Tibial artery (tissue), 4 donors: ENCODE results near the gene MINK1.
"Not testable (repeated sequence)": the region's sequence is repeated elsewhere in the genome, so short reads cannot be mapped to it uniquely, and the experiment has no call there.

ENCODE experiments used
- DNase-seq, 2 donors: peaks; one replicate each; pipeline ENCODE4 v3.0.0-alpha.2; 2019
- H3K27ac ChIP-seq, 2 donors: fragments of 200-600 bp; sonication (generic) in 1 of 2; 1 replicate in 1 of 2; 2 replicates in 1 of 2; pipeline ENCODE4 v1.5.1; 2018 to 2019; ENCODE audit warnings: mild to moderate bottlenecking in 1 of 2
- H3K27me3 ChIP-seq, 2 donors: fragments of 200-600 bp; sonication (generic) in 1 of 2; one replicate each; pipeline versions ENCODE4 v1.5.1 to v1.6.0; 2016 to 2019
- H3K36me3 ChIP-seq, 3 donors: fragments of 200-600 bp; sonication (generic) in 2 of 3; one replicate each; pipeline ENCODE4 v1.5.1; 2016 to 2019; ENCODE audit warnings: mild to moderate bottlenecking in 2 of 3
- H3K4me1 ChIP-seq, 4 donors: fragments of 200-600 bp; sonication (generic) in 2 of 4; 1 replicate in 3 of 4; 2 replicates in 1 of 4; pipeline ENCODE4 v1.5.1; 2016 to 2019
- H3K4me3 ChIP-seq, 2 donors: fragments of 200-600 bp; sonication (generic) in 1 of 2; 1 replicate in 1 of 2; 2 replicates in 1 of 2; pipeline ENCODE4 v1.5.1; 2018 to 2019; ENCODE audit warnings: mild to moderate bottlenecking in 2 of 2
- H3K9me3 ChIP-seq, 3 donors: fragments of 200-600 bp; sonication (generic) in 1 of 3; one replicate each; pipeline ENCODE4 v1.5.1; 2016 to 2019
- CTCF ChIP-seq, 2 experiments: fragments of 200-600 bp in 1 of 2; fragments of 450-650 bp in 1 of 2; IDR thresholded peaks; one replicate each; pipeline ENCODE4 v1.5.1; 2017 to 2019; ENCODE audit warnings: antibody characterized with exemption in 2 of 2, mild to moderate bottlenecking in 1 of 2, moderate library complexity in 1 of 2
- intact Hi-C: fragments of 100-400 bp; cut with DNase I; formaldehyde crosslinking; loops from one replicate; pipeline ENCODE4 v1.15.0; 2023; ENCODE audit warnings: low total_unique reads

MINK1 gene

DNA sequence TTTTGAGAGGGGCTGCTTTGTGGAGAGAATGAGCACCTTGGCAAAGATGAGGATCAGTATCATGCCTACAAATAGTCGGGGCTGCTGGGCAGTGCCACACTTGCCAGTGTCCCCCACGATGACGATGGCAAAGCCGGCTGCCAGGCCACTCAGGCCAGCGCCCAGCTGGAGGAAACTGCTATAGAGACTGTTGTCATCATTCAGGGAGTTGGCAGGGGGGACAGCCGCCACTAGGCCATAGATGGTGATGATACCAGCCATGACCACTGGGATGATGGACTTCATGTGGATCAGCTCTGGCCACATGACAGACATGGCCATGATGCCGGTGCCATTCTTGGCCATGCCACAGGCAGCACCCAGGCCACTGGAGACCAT lies 23.8 kb downstream of the MINK1 start:
- Histone ChIP-seq H3K27ac (no peak overlapping the region), H3K4me3 (no peak overlapping the region), H3K27me3 (no peaks in the 10 kb centered on the region), H3K9me3 (no peaks in the 10 kb centered on the region), H3K36me3 (peaks cover 0 to 12% (median 4%) of the 10 kb centered on the region in 3 donors), H3K4me1 (peaks cover 0 to 40% (median 10%) of the 10 kb centered on the region in 4 donors)
- no peak for DNase-seq
- intact Hi-C loops: no loop called here
- no peak for TF ChIP-seq CTCF (IDR thresholded peaks at IDR 0.05)

DNA sequence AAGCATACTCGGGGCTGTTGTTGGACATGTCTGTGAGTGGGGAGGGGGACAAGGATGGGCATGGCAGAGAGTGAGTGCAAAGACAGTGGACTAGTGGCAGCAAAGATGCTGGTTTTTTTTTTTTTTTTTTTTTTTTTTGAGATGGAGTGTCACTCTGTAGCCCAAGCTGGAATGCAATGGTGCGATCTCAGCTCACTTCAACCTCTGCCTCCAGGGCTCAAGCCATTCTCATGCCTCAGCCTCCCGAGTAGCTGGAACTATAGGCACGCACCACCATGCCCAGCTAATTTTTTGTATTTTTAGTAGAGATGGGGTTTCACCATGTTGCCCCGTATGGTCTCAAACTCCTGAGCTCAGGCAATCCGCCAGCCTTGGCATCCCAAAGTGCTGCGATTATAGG lies 24.2 kb downstream of the MINK1 start:
- Histone ChIP-seq H3K4me1 (peaks cover 0 to 37% (median 10%) of the 10 kb centered on the region in 4 donors), H3K36me3 (peaks cover 0 to 12% (median 4%) of the 10 kb centered on the region in 3 donors)
- H3K27ac ChIP-seq, intact Hi-C loops, H3K9me3 ChIP-seq, H3K4me3 ChIP-seq, H3K27me3 ChIP-seq, DNase-seq: not testable (repeated sequence)

DNA sequence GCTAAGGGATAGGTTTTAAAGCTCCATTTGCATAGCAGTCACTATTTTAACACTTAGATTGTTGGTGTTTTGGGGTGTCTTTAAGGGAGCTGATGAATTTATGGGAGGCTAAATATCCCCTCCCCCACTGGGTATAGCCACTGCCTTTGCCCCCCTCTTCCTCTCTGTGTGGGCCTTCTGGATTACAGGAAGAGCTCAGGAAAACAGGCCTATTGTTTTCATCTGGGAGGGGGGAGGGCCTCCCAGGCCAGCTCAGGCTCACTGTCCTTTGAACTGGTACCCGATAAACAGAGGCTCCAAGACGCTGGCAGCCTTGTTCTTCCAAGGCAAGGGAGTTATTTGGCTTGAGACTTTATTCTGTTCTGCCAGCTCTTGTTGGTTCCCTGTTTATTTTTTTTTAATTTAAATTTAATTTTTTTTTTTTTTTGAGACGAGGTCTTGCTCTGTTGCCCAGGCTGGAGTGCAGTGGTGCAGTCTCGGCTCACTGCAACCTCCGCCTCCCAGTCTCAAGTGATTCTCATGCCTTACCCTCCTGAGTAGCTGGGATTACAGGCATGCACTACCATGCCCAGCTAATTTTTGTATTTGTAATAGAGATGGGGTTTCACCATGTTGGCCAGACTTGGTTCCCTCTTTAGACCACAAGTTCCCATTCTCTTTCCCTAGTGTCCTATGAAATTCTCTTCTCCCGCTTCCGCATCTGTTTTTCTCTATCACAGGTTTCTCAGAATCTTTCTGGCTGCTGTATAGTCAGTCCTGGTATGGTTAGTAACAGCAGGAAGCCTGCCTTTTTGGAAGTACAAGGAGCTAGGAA lies 25.1 kb downstream of the MINK1 start:
- no peak for TF ChIP-seq CTCF (IDR thresholded peaks at IDR 0.05)
- Histone ChIP-seq H3K36me3 (peaks cover 0 to 12% (median 4%) of the 10 kb centered on the region in 3 donors), H3K27me3 (no peaks in the 10 kb centered on the region), H3K9me3 (no peaks in the 10 kb centered on the region), H3K27ac (no peak overlapping the region), H3K4me3 (no peak overlapping the region), H3K4me1 (peaks cover 0 to 35% (median 10%) of the 10 kb centered on the region in 4 donors)
- peak in 1 of 2 donors; percentile 37 for DNase-seq
- intact Hi-C loops: no loop called here

GRCh38 chr17:4858882-4859260 lies 25.7 kb downstream of the MINK1 start:
- DNase-seq: no peak
- TF ChIP-seq CTCF (IDR thresholded peaks at IDR 0.05): no peak

GRCh38 chr17:4859816-4860625 lies 26.9 kb downstream of the MINK1 start:
- intact Hi-C loops: no loop called here
- DNase-seq: no peak
- H3K4me1 ChIP-seq: peaks cover 0 to 28% (median 10%) of the 10 kb centered on the region in 4 donors
- no peaks in the 10 kb centered on the region for H3K9me3 ChIP-seq
- no peaks in the 10 kb centered on the region for H3K27me3 ChIP-seq
- TF ChIP-seq CTCF (IDR thresholded peaks at IDR 0.05): no peak
- H3K4me3 ChIP-seq: no peak overlapping the region
- peaks cover 0 to 12% (median 4%) of the 10 kb centered on the region in 3 donors for H3K36me3 ChIP-seq
- no peak overlapping the region for H3K27ac ChIP-seq

More at GRCh38 chr17:4858882-4859260, 25.7 kb downstream of the MINK1 start:
- Histone ChIP-seq H3K9me3 (no peaks in the 10 kb centered on the region), H3K4me1 (peaks cover 0 to 33% (median 10%) of the 10 kb centered on the region in 4 donors), H3K4me3 (no peak overlapping the region), H3K36me3 (peaks cover 0 to 12% (median 4%) of the 10 kb centered on the region in 3 donors), H3K27ac (no peak overlapping the region), H3K27me3 (no peaks in the 10 kb centered on the region)
- intact Hi-C loops: no loop called here

DNA sequence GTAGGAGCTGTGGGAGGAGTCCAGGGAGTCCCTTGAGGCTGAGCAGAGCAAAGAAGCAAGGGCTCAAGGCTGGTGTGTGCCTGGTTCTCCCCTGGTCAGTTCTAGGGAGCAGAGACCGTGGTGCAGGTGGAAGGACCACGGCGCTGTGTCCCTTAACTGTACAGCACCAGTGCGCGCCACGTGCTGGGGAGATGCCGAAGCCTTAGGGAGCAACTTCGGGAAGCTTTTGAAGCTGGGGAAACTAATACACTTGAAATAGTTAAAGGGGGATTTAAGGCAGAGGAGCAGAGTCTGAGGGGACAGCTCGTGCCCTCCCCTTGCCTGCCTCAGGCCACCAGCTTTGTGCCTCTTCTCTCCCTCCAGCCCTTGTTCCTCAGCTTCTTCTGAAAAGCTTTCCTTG lies 27.5 kb downstream of the MINK1 start:
- Histone ChIP-seq H3K36me3 (peaks cover 0 to 12% (median 4%) of the 10 kb centered on the region in 3 donors), H3K27ac (no peak overlapping the region), H3K4me1 (peaks cover 0 to 28% (median 10%) of the 10 kb centered on the region in 4 donors), H3K27me3 (no peaks in the 10 kb centered on the region), H3K4me3 (no peak overlapping the region), H3K9me3 (no peaks in the 10 kb centered on the region)
- intact Hi-C loops: no loop called here
- no peak for TF ChIP-seq CTCF (IDR thresholded peaks at IDR 0.05)
- DNase-seq: no peak
